Stimulated activated CD4-positive, alpha-beta T cell treated with anti-CD3 and anti-CD28 coated beads, Interleukin-2, amount 100 ng/mL, for 4 hours (primary cell): ENCODE data around the gene SEC16B.
"Not testable (repeated sequence)": the region's sequence is repeated elsewhere in the genome, so short reads cannot be mapped to it uniquely, and the experiment has no call there.

Experiments used
- DNase-seq: peaks from one replicate; pipeline ENCODE4 v3.0.0-alpha.2; 2020; ENCODE audit warnings: low read depth

SEC16B gene, protein sequence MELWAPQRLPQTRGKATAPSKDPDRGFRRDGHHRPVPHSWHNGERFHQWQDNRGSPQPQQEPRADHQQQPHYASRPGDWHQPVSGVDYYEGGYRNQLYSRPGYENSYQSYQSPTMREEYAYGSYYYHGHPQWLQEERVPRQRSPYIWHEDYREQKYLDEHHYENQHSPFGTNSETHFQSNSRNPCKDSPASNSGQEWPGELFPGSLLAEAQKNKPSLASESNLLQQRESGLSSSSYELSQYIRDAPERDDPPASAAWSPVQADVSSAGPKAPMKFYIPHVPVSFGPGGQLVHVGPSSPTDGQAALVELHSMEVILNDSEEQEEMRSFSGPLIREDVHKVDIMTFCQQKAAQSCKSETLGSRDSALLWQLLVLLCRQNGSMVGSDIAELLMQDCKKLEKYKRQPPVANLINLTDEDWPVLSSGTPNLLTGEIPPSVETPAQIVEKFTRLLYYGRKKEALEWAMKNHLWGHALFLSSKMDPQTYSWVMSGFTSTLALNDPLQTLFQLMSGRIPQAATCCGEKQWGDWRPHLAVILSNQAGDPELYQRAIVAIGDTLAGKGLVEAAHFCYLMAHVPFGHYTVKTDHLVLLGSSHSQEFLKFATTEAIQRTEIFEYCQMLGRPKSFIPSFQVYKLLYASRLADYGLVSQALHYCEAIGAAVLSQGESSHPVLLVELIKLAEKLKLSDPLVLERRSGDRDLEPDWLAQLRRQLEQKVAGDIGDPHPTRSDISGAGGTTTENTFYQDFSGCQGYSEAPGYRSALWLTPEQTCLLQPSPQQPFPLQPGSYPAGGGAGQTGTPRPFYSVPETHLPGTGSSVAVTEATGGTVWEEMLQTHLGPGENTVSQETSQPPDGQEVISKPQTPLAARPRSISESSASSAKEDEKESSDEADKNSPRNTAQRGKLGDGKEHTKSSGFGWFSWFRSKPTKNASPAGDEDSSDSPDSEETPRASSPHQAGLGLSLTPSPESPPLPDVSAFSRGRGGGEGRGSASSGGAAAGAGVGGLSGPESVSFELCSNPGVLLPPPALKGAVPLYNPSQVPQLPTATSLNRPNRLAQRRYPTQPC

DNA sequence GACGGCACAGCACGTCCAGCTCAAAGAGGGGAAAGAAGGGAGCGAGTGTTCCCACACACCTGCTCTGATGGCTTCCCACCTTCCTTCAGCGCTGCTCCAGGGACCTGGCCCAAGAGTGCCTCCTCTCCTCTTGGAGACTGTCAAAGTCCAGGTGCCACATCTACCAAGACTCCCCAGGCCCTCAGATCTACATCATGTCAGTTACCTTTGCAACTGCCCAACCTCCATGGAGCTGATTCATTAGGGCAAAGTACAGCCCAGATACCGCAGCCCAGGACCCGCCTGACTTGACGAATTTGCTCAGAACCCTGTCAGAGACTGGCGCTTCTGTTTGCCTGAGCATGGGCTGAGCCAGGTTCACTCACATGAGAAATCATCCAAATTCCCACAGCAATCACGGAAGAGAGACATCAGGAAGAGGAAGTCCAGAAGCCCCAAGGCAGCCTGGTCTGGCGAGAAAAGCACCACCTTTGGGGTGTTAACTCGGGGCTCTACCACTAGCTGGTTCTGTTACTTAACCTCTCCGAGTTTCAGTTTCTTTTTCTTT, at the start of gene SEC16B:
SEC16B (minus strand) TSS at position 234 of the 547 bp plus-strand sequence. CDS start 2,077 bp downstream, outside the sequence.
- no peak for DNase-seq

DNA sequence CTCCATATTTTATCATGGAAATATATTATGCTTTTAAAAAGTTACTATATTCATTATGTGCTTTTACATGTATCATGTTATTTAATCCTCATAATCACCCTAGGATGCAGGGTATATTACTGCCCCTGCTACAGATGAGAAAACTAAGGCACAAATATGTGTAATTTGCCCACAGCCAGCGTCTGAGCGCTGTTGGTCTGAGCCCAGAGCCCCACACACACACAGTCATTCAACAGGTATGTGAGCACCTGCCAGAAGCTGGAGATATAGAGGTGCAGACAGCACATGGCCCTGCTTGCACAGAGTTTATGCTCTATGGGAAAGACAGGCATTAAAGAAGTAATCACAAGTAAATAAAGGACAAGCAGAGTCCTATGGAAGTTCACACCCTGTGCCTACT, 49.8 kb upstream of the SEC16B start:
- DNase-seq: no peak

DNA sequence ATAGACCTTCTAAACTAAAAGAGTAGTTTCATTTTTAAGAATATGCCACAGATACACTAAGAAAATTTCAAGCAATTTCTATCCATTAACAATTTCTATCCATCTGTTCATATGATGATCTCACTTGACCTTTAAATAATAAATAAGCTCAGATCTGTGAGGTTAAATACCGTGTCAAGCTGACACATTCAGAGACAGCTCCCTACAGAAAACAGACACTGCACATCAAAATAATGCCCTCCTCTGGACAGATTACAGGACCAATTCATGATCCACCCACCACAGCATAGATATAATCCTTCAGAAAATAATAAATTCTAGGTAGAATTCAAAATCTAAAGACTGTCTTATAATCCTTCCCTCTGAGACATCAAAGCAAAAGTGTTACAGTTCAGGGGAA, 49.4 kb upstream of the SEC16B start:
- DNase-seq: no peak

DNA sequence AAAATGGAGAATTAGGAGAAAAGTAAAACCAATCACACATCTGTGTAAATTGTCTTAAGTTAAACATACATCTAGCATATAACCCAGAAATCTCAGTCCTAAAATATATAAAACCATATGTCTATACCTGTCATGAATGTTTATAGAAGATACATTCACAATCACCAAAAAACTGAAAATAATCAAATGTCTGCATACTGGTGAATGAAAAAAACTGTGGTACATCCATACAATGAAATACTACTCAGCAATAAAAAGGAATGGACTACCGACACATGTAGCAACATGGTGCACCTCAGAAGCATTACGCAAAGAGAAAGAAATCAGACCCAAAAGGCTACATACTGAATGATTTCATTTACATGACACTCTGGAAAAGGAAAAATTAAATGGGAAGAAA, 47.7 kb upstream of the SEC16B start:
- DNase-seq: no peak

DNA sequence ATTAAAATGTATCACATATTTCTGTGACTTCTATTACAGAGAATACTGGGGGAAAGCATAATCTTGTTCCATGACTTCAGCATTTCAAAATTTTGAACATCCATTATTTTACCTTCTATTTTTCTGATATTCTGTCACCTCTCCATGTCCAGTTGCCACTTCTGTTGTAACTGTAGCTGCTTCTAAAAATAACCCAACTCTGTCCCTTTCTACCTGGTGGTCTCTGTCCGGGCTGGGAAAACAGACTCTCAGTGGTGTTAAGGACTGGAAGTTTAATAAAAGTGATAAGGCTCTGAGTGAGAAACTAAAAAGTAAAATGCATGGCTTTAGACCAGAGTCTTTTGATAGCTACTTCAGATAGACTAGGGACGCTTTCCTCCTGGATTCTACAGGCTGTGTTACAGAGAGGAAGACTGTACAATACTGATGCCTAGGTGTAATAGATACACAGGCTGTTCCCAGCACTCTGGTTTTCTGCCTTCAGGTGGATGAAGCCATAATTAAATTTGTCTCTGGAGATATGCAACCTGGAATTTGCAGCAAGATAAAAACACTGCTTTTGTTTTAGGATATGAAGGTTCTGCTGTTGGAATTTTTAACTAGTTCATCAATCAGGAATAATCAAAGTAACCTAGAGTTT, 42.1 kb upstream of the SEC16B start:
- DNase-seq: no peak

DNA sequence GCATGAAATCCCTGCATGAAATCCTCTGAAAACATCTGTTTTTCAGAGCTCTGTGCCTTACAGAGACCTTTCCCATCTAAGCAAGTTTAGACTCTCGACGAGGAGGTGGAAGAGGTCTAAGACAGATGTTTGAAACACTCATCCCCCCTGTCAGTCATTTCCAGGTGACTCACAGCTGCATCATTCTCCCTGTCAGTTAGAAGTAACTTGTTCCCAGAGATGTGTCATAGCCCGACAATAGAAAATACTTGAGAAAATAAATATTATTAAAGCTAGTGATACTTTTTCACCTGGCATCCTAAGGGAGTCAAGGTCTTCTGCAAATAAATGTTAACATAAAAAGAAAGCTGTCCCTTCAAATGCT, 41.6 kb upstream of the SEC16B start:
- no peak for DNase-seq

DNA sequence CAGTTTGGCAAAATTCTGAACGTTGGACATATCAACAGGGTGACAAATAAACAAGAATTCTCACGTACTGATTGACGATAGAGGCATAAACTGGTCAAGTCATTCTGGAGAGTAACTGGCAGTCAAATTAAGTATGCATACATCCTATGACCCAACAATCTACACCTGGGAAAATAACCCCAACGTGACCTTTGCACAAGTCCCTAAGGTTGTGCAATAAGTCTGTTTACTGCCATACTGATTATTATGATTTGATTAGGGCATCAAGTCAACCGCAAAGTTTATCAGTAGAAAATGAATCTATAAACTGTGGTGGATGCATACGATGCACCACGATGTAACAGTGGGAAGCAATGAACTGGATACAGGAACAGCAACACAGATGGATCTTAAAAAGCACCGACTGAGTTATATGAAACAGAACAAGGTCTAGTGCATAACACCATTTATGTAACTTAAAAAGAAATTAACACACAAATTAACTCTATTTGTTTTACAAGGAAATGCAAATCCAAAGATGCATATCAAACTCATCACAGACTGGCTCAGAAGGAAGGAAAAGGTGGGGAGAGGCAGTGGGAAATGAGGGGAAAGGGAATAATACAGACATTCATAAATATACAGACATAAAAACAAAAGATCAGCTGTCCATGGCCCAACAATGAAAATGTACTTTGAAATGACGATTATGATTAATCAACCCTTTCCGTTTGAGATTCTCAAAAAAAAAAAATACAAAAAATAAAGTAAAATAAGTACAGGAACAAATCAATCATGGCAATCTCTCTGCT, 41.0 kb upstream of the SEC16B start:
- no peak for DNase-seq

DNA sequence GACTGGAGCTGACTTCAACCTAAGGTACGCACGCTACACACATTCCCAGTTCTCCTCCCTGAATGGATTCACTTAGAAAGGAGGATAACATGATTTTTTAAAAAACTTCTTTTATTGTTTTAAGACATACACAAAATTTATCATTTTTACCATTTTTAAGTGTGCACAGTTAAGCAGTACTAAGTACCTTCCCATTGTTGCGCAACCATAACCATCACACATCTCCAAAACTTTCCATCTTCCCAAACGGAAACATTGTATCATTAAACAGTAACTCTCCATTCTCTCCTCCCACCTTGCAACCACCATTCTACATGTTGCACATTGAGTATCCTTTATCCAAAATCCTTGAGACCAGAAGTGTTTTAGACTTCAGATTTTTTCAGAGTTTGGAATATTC, 36.2 kb upstream of the SEC16B start:
- DNase-seq: no peak

DNA sequence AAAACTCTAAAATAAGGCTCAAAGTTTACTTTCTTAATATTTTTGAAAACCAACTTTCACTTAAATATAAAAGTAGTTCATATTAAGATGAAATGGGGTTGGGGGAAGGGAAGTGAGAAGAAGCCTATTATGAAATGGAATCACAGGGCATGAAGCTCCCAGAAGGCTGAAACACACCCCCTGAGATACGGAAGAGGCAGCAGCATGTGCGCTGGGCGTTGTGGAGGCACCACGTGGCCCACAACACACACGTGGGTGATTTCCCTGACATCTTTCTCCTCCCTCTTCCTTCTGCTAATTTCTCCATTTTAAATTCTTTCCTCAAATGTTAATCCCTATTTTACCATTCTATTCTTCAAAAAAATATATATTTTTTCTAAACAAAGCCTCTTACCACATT, 35.6 kb upstream of the SEC16B start:
- no peak for DNase-seq

DNA sequence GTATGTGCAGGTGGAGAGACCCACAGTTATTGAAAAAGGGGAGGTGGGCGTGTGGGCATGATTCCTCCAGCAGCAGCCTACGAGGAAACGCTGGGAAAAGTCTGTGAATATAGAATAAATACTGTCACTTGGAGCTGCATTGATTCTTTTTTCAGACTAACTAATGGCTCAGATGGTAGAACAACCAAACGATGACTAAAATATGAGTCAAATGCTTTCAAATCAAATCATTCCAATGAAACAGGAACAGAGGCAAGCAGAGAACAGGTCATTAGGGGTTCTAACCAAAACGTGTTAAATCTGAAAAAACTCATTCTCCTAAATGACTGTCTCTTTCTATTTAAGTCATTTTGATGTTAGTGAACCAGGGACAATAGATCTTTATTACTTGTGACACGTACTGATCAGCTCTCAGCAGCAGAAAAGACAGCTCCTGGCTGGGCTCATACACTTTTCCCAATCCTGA, 35.1 kb upstream of the SEC16B start:
- DNase-seq: no peak

DNA sequence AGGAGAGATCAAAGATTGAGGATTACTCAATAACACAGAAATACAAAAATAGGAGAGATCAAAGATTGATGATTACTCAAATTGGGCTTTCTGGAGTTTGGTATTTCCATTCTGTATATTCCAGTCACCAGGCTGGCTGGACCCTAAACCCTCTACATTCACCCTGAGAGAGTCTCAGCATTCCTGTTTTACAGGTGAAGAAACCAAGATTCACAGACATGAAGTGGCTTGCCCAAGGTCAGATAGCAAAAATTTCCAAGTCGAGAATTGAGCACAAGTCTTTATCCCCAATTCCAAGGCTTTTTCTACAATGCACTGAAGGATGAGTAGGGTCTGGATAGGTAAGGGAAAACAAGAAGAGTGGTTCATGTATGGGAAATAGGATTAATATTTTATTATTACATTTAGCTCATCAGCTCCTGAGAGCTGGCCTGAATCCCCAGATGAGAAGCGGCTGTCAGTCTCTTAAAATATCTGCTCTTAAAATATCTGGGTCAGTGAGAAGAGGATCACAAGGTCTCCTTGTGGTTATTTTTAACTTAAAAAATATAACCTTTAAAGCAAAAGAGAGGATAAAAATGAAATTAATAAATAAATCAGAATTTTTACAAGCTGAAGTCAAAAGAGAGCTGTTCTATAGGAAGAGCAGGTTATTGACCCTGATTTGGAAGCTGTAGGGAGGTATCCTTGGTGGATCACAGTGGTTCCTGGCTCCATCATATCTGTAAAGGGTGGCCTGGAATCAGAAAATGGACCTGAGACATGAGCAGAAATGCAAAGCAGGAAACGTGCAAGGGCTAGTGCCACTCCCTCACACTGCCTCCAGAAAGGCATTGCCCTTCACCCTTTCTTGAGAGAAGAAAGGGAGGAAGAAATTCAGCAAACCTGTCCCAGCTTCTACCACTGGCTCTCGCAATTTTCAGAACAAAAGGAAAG, 29.1 kb upstream of the SEC16B start:
- no peak for DNase-seq

DNA sequence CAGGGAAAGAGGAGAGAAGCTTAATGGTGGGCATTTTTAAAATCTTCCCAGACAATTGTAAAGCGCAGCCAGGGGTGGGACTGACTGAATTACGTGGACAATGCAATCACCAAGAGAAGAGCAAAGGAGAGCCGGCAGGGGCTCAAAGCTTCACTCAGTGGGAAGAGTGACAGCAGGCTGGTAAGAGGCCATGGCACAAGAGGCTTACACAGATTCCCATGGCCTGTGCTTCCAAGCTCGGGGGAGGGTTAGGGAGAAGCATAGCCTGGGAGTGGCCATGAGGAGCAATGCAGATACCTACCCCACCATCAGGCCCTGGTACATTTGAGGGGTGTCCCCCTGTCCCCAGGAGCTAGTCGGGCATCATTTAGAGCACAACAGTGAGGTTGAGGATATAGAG, 27.1 kb upstream of the SEC16B start:
- DNase-seq: no peak

DNA sequence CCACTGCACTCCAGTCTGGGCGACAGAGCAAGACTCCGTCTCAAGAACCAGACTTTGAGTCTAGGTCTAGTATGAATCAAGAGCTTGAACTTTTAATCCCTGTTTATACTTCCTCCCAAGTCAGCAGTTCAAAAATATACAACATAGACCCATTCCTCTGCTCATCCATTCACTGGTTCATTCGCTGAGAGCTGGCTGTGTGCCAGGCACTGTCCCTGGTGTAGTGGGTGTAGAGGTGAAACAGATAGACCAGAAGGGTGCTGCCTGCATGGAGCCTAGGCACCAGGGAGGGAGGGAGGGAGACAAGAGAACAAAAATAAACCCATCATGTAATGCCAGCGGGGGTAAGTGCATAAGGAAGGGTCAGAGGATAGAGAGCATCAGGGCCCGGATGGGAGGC, 25.5 kb upstream of the SEC16B start:
- no peak for DNase-seq

DNA sequence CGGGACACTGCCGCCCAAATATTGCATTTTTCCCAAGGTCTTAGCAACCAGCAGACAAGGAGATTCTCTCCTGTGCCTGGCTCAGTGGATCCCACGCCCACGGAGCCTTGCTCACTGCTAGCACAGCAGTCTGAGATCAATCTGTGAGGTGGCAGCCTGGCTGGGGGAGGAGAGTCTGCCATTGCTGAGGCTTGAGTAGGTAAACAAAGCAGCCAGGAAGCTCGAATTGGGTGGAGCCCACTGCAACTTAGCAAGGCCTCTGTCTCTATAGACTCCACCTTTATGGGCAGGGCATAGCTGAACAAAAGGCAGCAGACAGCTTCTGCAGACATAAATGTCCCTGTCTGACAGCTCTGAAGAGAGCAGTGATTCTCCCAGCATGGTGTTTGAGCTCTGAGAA, 16.4 kb upstream of the SEC16B start:
- not testable (repeated sequence) for DNase-seq

DNA sequence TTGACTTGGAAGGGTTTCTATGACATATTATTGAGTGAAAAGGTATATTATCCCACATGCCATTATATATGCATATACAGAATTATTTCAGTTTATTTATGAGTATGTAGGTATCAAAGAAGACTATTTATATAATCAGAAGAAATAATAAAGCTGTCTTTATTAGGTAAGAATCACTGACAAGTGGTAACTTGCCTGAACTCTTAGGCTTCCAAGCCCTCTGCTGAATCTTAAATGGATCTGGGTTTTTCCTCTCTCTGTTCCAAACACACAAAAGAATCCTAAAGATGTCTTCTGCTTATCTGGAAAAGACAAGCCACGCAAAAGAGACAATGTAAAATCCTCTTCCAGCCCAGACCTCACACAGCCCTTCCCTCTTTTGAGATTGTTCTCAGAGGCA, 14.9 kb upstream of the SEC16B start:
- DNase-seq: no peak

DNA sequence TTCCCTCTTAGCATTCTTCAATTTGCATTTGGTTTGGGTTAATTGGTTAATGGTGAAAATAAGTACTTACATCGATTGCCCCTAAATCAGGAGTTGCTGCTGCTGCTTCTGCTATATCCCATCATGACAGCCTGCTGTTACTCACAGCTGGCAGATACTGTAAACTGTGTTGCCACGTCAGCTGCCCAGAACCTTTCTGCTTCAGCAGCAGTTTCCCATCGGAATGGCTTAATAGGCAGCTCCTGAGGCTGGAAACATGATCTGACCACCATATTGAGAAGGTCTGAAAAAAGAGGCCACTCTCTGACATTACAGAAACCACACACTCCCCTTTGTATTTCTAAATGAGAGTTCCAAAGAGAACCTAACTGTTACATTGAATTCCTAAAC, 14.3 kb upstream of the SEC16B start:
- no peak for DNase-seq

DNA sequence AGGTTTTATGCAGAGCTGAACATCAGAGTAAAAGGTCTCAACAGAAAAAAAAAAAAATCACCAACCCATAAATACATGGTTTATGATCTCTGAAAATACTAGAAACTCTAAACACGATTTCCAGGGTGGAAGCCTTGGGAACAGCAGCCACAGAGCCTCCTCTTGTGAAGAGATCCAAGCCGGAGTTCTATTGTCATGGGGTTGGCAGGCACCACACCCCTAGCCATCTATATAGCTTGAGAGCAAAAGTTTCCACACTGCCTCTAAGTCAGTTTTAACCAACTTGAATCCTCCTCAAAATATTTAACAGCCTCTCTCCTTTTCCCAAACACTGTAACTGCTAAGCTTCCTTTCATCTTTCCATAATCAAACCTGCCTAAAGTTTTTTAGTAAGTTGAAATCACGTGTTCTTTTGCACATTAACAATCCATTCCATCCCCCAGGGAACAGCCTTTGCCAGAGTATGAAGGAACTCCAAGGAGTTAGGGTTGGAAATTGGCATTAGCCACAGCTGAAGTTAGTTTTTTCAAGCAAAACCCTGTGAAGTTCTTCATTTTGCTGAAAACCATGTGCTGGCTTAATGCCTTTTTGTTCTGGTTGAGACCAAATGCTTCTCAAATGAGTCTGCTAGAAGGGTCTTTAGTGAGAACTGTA, 13.8 kb upstream of the SEC16B start:
- no peak for DNase-seq

DNA sequence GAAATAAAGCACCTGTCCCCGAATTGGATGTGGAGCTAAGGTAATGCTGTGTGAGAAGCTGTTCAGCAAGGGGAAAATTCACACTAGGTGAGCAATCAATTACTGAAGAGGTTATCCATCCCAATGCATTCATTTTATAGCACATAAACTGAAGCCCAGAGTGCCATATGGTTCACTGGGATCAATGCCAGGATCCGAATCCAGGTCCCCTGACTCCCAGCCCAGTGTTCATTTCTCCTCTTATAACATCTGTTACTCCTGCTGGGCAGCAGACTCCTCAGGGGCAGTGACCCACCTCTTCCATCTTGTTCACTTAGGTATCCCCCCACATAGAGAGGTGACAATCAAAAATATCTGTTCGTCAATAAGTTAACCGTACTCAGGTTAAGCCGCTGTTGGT, 13.2 kb upstream of the SEC16B start:
- DNase-seq: no peak

DNA sequence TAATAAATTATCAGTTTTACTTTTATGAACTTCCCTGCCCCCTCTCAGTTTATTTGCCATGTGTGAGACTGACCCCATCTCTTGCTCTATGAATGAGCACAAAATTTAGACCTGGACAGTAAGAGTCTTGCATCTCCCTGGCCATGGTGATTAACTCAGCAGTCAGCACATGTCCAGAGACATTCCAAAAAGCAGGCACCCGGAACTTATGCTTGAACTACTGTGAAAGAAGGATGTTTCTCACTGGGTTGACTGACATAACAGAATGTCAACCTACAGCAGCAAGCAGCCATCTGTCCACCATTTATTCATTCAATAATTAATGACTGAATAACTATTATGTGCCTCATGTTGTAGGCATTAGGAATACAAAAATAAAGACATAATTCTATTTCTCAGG, 11.3 kb upstream of the SEC16B start:
- DNase-seq: no peak

DNA sequence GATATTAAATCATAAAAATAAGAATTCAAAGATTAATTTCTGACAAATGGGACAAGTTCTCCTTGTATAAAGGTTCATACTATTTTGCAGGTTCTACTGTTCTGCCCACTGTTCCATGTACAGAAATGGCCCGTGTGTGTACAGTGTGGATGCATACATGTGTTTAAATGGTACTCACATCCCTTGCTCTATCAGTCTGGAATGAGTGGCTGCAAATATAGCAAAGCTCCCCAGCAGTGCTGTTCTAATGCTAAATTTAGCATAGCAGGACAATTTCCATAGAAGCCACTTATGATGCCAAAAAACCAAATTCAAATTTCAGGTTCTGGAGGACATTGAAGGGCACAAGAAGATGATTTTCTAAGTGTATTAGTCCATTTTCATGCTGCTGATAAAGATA, 9.4 kb upstream of the SEC16B start:
- no peak for DNase-seq
